HL-60 (cell line): ENCODE data around the gene NCBP2L.
A peak's percentile ranks its signal among the peaks of the same experiment; 100 is the strongest.

Source experiments
- DNase-seq, 2 experiments: peaks; one replicate each; pipeline ENCODE4 v3.0.0-alpha.2; 2010 to 2020; ENCODE audit warnings: low read depth in 1 of 2, low spot score in 1 of 2
- H3K27ac ChIP-seq: fragments of 250-450 bp; sonication (Bioruptor Pico); replicated peaks from 2 replicates; pipeline ENCODE4 v1.5.1; 2020; ENCODE audit warnings: mild to moderate bottlenecking, moderate library complexity
- H3K27me3 ChIP-seq: fragments of 250-450 bp; sonication (Bioruptor Pico); 2 replicates; pipeline ENCODE4 v1.5.1; 2021; ENCODE audit warnings: mild to moderate bottlenecking, moderate library complexity; ENCODE audit not compliant: insufficient read depth, poor library complexity, severe bottlenecking
- H3K4me3 ChIP-seq: replicated peaks from 2 replicates; pipeline ENCODE4 v1.5.1; 2011; ENCODE audit warnings: mild to moderate bottlenecking, control low read depth, low read length; ENCODE audit not compliant: insufficient read depth
- CTCF ChIP-seq: IDR thresholded peaks from one replicate; pipeline ENCODE4 v1.5.1; 2011; ENCODE audit warnings: low read length, control low read depth, inconsistent platforms; ENCODE audit not compliant: insufficient read depth
- GABPA ChIP-seq: IDR thresholded peaks from 2 replicates; pipeline ENCODE4 v1.6.1; 2012; ENCODE audit warnings: low read depth
- POLR2AphosphoS5 ChIP-seq: IDR thresholded peaks from 2 replicates; pipeline ENCODE4 v1.6.1; 2012; ENCODE audit warnings: low read depth
- REST ChIP-seq: IDR thresholded peaks from 2 replicates; pipeline ENCODE4 v1.6.1; 2012; ENCODE audit warnings: low read depth; ENCODE audit not compliant: insufficient replicate concordance
- SPI1 ChIP-seq: IDR thresholded peaks from 2 replicates; pipeline ENCODE4 v1.6.1; 2012; ENCODE audit warnings: low read depth, mild to moderate bottlenecking, borderline replicate concordance

Gene NCBP2L

GRCh38 chrX:107752043-107752442 is 25.5 kb upstream of the NCBP2L start:
- no peak overlapping the region for H3K27ac ChIP-seq
- no peak for TF ChIP-seq REST
- peaks cover 2% of the 10 kb centered on the region for H3K27me3 ChIP-seq
- H3K4me3 ChIP-seq, result no peak overlapping the region
- DNase-seq, result no peak

- TF ChIP-seq GABPA, result no peak
- TF ChIP-seq CTCF, result no peak
- no peak for TF ChIP-seq REST
- no peak for TF ChIP-seq POLR2AphosphoS5
- no peak for TF ChIP-seq SPI1
- no peak for DNase-seq
- Histone ChIP-seq H3K27ac (no peak overlapping the region), H3K27me3 (peaks cover 2% of the 10 kb centered on the region), H3K4me3 (no peak overlapping the region)
These were observed 24.8 kb upstream of the NCBP2L start for GRCh38 chrX:107752714-107753113.

GRCh38 chrX:107753187-107753586 is 24.3 kb upstream of the NCBP2L start:
- H3K27ac ChIP-seq, result no peak overlapping the region
- H3K27me3 ChIP-seq, result peaks cover 2% of the 10 kb centered on the region
- no peak overlapping the region for H3K4me3 ChIP-seq
- peak in 1 of 2 experiments; percentile 11 for DNase-seq
- TF ChIP-seq REST, result no peak
- no peak for TF ChIP-seq POLR2AphosphoS5
- TF ChIP-seq GABPA, result no peak
- no peak for TF ChIP-seq CTCF
- TF ChIP-seq SPI1, result peak; percentile 4; the same call in 1 of the 2 replicates

GRCh38 chrX:107755721-107756120 is 21.8 kb upstream of the NCBP2L start:
- no peak for TF ChIP-seq REST
- TF ChIP-seq CTCF, result no peak
- TF ChIP-seq GABPA, result no peak
- no peak for TF ChIP-seq SPI1
- no peak for TF ChIP-seq POLR2AphosphoS5
- H3K27me3 ChIP-seq, result peaks cover 2% of the 10 kb centered on the region
- no peak for DNase-seq
- H3K27ac ChIP-seq, result no peak overlapping the region
- H3K4me3 ChIP-seq, result no peak overlapping the region
